Mesendoderm (in vitro differentiated cells): ENCODE results near the gene BIN1.

Experiments
- DNase-seq: peaks from one replicate; pipeline ENCODE4 v3.0.0; 2013
- H2AK5ac ChIP-seq: 2 replicates; pipeline ENCODE4 v1.6.1; 2013; ENCODE audit warnings: low read length, inconsistent platforms
- H2BK120ac ChIP-seq: 2 replicates; pipeline ENCODE4 v1.6.1; 2013; ENCODE audit warnings: low read depth, mild to moderate bottlenecking, low read length, moderate library complexity, mixed read lengths
- H2BK15ac ChIP-seq: replicated peaks from 2 replicates; pipeline ENCODE4 v1.6.1; 2013; ENCODE audit warnings: low read depth, mild to moderate bottlenecking, moderate library complexity
- H2BK5ac ChIP-seq: 2 replicates; pipeline ENCODE4 v1.6.1; 2013; ENCODE audit warnings: low read length, inconsistent platforms
- H3K18ac ChIP-seq: 2 replicates; pipeline ENCODE4 v1.6.1; 2013; ENCODE audit warnings: mild to moderate bottlenecking, low read length, mixed read lengths
- H3K23ac ChIP-seq: one replicate; pipeline ENCODE4 v1.6.1; 2013; ENCODE audit warnings: low read length
- H3K27ac ChIP-seq: 2 replicates; pipeline ENCODE4 v1.5.1; 2013; ENCODE audit warnings: low read depth, mild to moderate bottlenecking, inconsistent platforms, low read length, moderate library complexity
- H3K27me3 ChIP-seq: 2 replicates; pipeline ENCODE4 v1.6.1; 2013; ENCODE audit warnings: low read length, control low read depth, mild to moderate bottlenecking, inconsistent platforms; ENCODE audit not compliant: insufficient read depth, poor library complexity
- H3K36me3 ChIP-seq: 2 replicates; pipeline ENCODE4 v1.6.1; 2013; ENCODE audit warnings: low read length, inconsistent platforms; ENCODE audit not compliant: control insufficient read depth, insufficient read depth
- H3K4ac ChIP-seq: one replicate; pipeline ENCODE4 v1.6.1; 2013; ENCODE audit warnings: low read depth, mild to moderate bottlenecking, low read length, moderate library complexity
- H3K4me1 ChIP-seq: 2 replicates; pipeline ENCODE4 v1.6.1; 2013; ENCODE audit warnings: low read depth, low read length, inconsistent platforms; ENCODE audit not compliant: control insufficient read depth
- H3K4me2 ChIP-seq: 2 replicates; pipeline ENCODE4 v1.6.1; 2013; ENCODE audit warnings: low read length
- H3K4me3 ChIP-seq: 2 replicates; pipeline ENCODE4 v1.5.1; 2013; ENCODE audit warnings: mild to moderate bottlenecking, low read length
- H3K56ac ChIP-seq: one replicate; pipeline ENCODE4 v1.6.1; 2013; ENCODE audit warnings: low read length
- H3K79me1 ChIP-seq: 2 replicates; pipeline ENCODE4 v1.6.1; 2013; ENCODE audit warnings: low read length, inconsistent platforms
- H3K79me2 ChIP-seq: 2 replicates; pipeline ENCODE4 v1.6.1; 2013; ENCODE audit warnings: mild to moderate bottlenecking, low read length; ENCODE audit not compliant: control insufficient read depth, insufficient read depth
- H3K9ac ChIP-seq: 2 replicates; pipeline ENCODE4 v1.6.1; 2013; ENCODE audit warnings: low read length, inconsistent platforms
- H4K5ac ChIP-seq: one replicate; pipeline ENCODE4 v1.6.1; 2013; ENCODE audit warnings: low read length
- H4K8ac ChIP-seq: one replicate; pipeline ENCODE4 v1.6.1; 2013; ENCODE audit warnings: low read depth, mild to moderate bottlenecking, control low read depth, low read length, moderate library complexity
- WGBS: extraction: QIAGEN DNeasy Blood & Tissue Kit; methylation state at CpG from one replicate; pipeline ENCODE4 v1.1.7; 2013; ENCODE audit warnings: low lambda C conversion rate, missing lambda C conversion rate; ENCODE audit not compliant: insufficient coverage; ENCODE audit errors: extremely low coverage; 5-methylcytosine and 5-hydroxymethylcytosine counted together

Gene BIN1

GRCh38 chr2:127086990-127087790, 19.8 kb downstream of the BIN1 start:
- H3K79me2 ChIP-seq, result no peaks in the 10 kb centered on the region
- no peaks in the 10 kb centered on the region for H3K27me3 ChIP-seq
- no peak overlapping the region for H3K4ac ChIP-seq
- no peak overlapping the region for H2AK5ac ChIP-seq
- peaks cover 12% of the 10 kb centered on the region for H3K4me1 ChIP-seq
- peak overlapping the region; percentile 71 for H2BK5ac ChIP-seq
- H3K23ac ChIP-seq, result peak overlapping the region; percentile 67
- H3K9ac ChIP-seq, result peak overlapping the region; percentile 56
- no peak overlapping the region for H2BK120ac ChIP-seq
- H3K36me3 ChIP-seq, result no peaks in the 10 kb centered on the region
- peak overlapping the region; percentile 52 for H3K18ac ChIP-seq
- H3K4me2 ChIP-seq, result peak overlapping the region; percentile 13
- H2BK15ac ChIP-seq, result no peak overlapping the region
- peak overlapping the region; percentile 66 for H3K27ac ChIP-seq
- no peak overlapping the region for H4K8ac ChIP-seq
- H4K5ac ChIP-seq, result no peak overlapping the region
- DNase-seq, result peak; percentile 89
- H3K79me1 ChIP-seq, result peaks cover 8% of the 10 kb centered on the region
- WGBS, result no CpG with 5 or more reads among the region's 24 CpGs
- no peak overlapping the region for H3K4me3 ChIP-seq
- H3K56ac ChIP-seq, result peak overlapping the region; percentile 82

- H2BK120ac ChIP-seq, result no peak overlapping the region
- no peak overlapping the region for H3K18ac ChIP-seq
- no peaks in the 10 kb centered on the region for H3K79me2 ChIP-seq
- peak overlapping the region; percentile 7 for H3K27ac ChIP-seq
- peaks cover 9% of the 10 kb centered on the region for H3K79me1 ChIP-seq
- H3K4ac ChIP-seq, result no peak overlapping the region
- H3K9ac ChIP-seq, result no peak overlapping the region
- no peak overlapping the region for H2AK5ac ChIP-seq
- H3K36me3 ChIP-seq, result no peaks in the 10 kb centered on the region
- H2BK5ac ChIP-seq, result no peak overlapping the region
- no peak overlapping the region for H4K5ac ChIP-seq
- no peak overlapping the region for H3K4me2 ChIP-seq
- no peak overlapping the region for H3K4me3 ChIP-seq
- H3K27me3 ChIP-seq, result no peaks in the 10 kb centered on the region
- no peak overlapping the region for H3K23ac ChIP-seq
- H4K8ac ChIP-seq, result no peak overlapping the region
- H3K56ac ChIP-seq, result peak overlapping the region; percentile 52
- WGBS, result no CpG with 5 or more reads among the region's 9 CpGs
- peaks cover 14% of the 10 kb centered on the region for H3K4me1 ChIP-seq
- peak; percentile 90 for DNase-seq
- H2BK15ac ChIP-seq, result no peak overlapping the region
Measured at GRCh38 chr2:127085317-127085681, 21.7 kb downstream of the BIN1 start.

GRCh38 chr2:127084611-127085316, 22.2 kb downstream of the BIN1 start:
- Histone ChIP-seq H4K8ac (no peak overlapping the region), H2AK5ac (no peak overlapping the region), H3K4ac (no peak overlapping the region), H3K27ac (peak overlapping the region; percentile 7), H3K4me2 (no peak overlapping the region), H3K79me2 (no peaks in the 10 kb centered on the region), H3K4me3 (no peak overlapping the region), H4K5ac (no peak overlapping the region), H3K23ac (no peak overlapping the region), H3K18ac (no peak overlapping the region), H3K56ac (peak overlapping the region; percentile 52), H3K79me1 (peaks cover 9% of the 10 kb centered on the region), H3K9ac (peak overlapping the region; percentile 34), H2BK5ac (no peak overlapping the region), H2BK120ac (no peak overlapping the region), H2BK15ac (no peak overlapping the region), H3K27me3 (no peaks in the 10 kb centered on the region), H3K4me1 (peaks cover 14% of the 10 kb centered on the region), H3K36me3 (no peaks in the 10 kb centered on the region)
- DNase-seq, result no peak
- no CpG with 5 or more reads among the region's 12 CpGs for WGBS

- Histone ChIP-seq H3K79me1 (peaks cover 9% of the 10 kb centered on the region), H4K8ac (no peak overlapping the region), H3K4me1 (peaks cover 14% of the 10 kb centered on the region), H3K79me2 (no peaks in the 10 kb centered on the region), H3K4me2 (no peak overlapping the region), H3K27ac (no peak overlapping the region), H2AK5ac (no peak overlapping the region), H3K4ac (no peak overlapping the region), H3K56ac (peak overlapping the region; percentile 52), H4K5ac (no peak overlapping the region), H2BK15ac (no peak overlapping the region), H2BK120ac (no peak overlapping the region), H2BK5ac (no peak overlapping the region), H3K27me3 (no peaks in the 10 kb centered on the region), H3K9ac (no peak overlapping the region), H3K23ac (no peak overlapping the region), H3K4me3 (no peak overlapping the region), H3K18ac (no peak overlapping the region), H3K36me3 (no peaks in the 10 kb centered on the region)
- no peak for DNase-seq
- WGBS, result no CpG with 5 or more reads among the region's 21 CpGs
Measured at GRCh38 chr2:127083819-127084503, 23.0 kb downstream of the BIN1 start.

GRCh38 chr2:127082974-127083373, 24.0 kb downstream of the BIN1 start:
- no CpG with 5 or more reads among the region's 8 CpGs for WGBS
- no peak overlapping the region for H4K5ac ChIP-seq
- H2BK15ac ChIP-seq, result no peak overlapping the region
- no peaks in the 10 kb centered on the region for H3K79me2 ChIP-seq
- H3K4me2 ChIP-seq, result no peak overlapping the region
- peaks cover 14% of the 10 kb centered on the region for H3K4me1 ChIP-seq
- no peaks in the 10 kb centered on the region for H3K27me3 ChIP-seq
- no peak overlapping the region for H3K27ac ChIP-seq
- no peak overlapping the region for H3K23ac ChIP-seq
- H4K8ac ChIP-seq, result no peak overlapping the region
- H3K9ac ChIP-seq, result no peak overlapping the region
- no peak overlapping the region for H2AK5ac ChIP-seq
- H3K18ac ChIP-seq, result no peak overlapping the region
- H3K56ac ChIP-seq, result no peak overlapping the region
- no peak overlapping the region for H2BK120ac ChIP-seq
- no peak for DNase-seq
- no peaks in the 10 kb centered on the region for H3K36me3 ChIP-seq
- H3K4ac ChIP-seq, result no peak overlapping the region
- H3K79me1 ChIP-seq, result peaks cover 9% of the 10 kb centered on the region
- no peak overlapping the region for H2BK5ac ChIP-seq
- no peak overlapping the region for H3K4me3 ChIP-seq
